Measurements from ENCODE around the gene FMC1.
"Not testable (repeated sequence)": the region's sequence is repeated elsewhere in the genome, so short reads cannot be mapped to it uniquely, and the experiment has no call there.

The FMC1 gene

DNA sequence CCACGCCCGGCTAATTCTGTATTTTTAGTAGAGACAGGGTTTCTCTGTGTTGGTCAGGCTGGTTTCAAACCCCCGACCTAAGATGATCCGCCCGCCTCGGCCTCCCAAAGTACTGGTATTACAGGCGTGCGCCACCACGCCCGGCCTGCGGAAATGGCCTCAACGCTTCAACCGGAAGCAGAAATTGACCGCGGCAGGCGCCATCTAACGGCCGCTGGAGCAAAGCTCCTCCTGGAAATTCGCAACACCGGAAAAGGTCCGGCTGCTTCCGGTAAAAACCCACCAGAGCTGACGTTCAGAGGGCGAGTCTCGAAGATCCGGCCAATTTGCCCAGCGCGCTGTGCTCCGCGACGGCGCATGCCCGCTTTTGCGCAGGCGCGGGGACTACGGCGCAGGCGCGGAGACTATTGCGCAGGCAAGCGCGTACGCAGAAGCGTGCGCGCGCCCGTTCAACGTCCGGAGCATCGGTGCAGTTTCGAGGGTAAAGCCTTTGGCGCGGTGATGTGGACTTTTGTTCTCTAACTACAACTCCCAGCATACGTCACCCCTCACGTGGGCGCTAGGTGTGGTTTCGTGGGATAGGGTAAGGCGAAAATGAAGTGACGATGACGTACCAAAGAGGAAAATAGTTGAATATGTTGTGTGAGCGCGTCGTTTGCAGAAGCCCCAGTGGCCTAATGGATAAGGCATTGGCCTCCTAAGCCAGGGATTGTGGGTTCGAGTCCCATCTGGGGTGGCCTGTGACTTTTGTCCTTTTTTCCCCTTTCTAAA lies 915 bp upstream of the FMC1 start:
- DNase-seq (ENCODE audit: low read depth, low spot score) = peak; percentile 100

DNA sequence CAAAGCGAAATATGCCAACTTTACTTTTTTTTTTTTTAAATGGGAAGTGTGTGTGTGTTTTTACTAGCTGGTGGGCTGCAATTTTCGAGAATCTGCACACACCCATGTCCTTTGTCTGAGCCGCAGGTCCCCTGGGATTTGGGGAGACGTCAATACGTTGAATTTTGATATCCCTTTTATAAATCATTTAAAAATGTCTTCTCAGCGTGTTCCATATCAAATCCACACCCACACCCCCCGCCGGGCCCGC lies 404 bp upstream of the FMC1 start:
- DNase-seq (ENCODE audit: low read depth, low spot score) = no peak

DNA sequence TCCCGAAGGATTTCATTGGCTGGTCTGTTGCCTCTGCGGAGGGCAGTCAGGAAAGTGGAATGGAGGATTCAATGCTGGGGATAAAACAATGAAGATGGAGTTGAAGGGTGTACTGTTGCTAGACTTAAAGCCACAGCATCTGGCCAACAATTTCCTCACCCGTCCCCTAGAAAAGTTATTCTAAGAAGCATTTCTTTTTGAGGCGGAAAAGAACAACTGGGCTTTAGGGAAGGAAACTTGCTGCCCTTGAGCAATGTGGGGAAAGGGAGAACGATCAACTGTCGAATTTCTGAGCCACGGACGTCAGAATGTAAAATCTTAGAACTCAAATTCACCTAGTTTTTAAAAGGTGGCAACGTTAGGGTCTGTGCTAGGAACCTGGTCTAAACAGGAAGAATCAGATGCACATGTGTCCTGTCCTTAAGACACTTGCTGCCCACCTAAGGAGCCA lies 664 bp downstream of the FMC1 start:
- no peak for DNase-seq (ENCODE audit: low read depth, low spot score)

DNA sequence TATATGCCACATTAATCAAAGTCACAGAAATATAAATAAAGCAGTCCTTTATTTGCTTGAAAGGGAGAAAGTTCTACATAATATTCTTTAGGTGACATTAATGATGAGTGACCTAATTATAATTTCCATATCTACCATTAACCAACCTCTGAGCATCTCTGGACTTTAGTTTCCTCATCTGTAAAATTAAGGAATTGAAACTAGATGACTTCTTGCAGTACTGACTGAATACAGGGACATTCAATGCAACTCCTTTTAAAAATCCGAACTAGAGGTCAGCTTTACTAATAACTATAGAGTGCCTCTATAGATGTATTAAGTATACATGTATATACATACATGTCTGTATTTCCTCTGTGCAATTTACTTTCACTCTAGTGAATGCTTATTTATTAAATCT lies 3.9 kb downstream of the FMC1 start:
- DNase-seq (ENCODE audit: low read depth, low spot score) = no peak

DNA sequence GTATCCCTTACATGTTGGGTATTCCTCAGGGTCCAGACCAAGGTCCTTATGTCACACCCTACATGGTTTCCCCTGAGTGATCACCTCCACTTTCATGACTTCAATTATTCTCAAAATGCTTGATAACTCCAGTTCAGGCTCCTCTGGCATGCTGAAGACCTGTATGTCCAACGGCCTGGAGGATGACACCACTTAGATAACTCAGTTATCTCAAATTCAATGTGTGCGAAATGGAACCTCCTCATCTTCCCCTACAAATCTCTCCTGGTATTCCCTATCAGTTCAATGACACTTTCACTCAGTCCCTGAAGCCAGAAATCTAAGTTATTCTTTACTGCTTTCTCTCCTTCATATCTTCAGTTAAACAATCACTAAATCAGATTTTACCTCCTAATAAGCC lies 9.9 kb downstream of the FMC1 start:
- DNase-seq (ENCODE audit: low read depth, low spot score) = no peak

DNA sequence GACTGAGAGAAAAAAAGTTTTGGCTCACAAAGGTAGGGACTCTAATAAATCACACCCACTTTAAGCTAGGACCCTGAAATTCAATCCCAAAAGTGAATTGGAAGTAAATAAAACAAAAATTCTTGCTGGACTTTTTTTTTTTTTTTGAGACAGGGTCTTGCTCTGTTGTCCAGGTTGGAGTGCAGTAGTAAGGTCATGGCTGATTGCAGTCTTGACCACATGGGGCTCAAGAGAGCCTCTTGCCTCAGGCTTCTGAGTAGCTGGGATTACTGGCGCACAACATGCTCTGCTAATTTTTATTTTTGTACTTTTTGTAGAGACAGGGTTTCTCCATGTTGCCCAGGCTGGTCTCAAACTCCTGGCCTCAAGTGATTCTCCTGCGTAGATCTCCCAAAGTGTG lies 13.6 kb downstream of the FMC1 start:
- DNase-seq (ENCODE audit: low read depth, low spot score) = no peak

DNA sequence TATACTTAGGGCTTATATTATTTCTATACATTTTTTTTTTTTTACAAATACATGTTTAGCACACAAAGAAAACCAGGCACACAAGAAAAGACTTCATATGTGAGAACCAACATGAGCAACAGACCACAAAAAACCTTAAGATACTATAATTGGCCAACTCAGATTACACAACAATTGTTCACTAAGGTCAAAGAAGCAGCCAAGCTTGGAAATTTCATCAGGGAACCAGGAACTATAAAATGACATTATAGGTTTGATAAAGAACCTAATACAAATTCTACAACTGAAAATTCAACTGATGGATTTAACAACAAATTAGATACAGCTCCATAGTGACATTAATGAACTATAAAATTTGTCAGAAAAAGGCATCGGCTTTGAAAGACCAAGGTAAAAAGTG lies 14.2 kb downstream of the FMC1 start:
- no peak for DNase-seq (ENCODE audit: low read depth, low spot score)

DNA sequence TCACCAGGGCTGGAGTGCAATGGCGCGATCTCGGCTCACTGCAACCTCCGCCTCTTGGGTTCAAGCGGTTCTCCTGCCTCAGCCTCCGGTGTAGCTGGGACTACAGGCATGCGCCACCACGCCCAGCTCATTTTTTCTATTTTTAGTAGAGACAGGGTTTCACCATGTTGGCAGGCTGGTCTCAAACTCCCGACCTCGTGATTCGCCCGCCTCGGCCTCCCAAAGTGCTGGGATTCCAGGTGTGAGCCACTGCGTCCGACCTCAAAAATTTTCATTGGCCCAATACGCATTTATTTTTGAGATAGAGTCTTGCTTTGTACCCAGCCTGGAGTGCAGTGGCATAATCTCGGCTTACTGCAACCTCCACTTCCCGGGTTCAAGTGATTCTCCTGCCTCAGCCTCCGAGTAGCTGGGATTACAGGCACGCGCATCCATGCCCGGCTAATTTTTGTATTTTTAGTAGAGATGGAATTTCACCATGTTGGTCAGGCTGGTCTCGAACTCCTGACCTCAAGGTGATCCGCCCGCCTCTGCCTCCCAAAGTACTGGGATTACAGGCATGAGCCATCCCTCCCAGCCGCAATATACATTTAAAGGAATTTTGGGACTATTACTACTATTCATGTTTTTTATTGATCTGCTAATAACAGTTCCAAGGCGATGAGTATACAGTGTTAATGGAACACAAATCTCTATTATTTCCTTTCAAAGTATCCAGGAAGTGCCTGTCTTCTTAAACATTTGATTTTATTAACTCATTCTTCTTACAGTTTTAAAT lies 16.8 kb downstream of the FMC1 start:
- DNase-seq (ENCODE audit: low read depth, low spot score) = not testable (repeated sequence)

DNA sequence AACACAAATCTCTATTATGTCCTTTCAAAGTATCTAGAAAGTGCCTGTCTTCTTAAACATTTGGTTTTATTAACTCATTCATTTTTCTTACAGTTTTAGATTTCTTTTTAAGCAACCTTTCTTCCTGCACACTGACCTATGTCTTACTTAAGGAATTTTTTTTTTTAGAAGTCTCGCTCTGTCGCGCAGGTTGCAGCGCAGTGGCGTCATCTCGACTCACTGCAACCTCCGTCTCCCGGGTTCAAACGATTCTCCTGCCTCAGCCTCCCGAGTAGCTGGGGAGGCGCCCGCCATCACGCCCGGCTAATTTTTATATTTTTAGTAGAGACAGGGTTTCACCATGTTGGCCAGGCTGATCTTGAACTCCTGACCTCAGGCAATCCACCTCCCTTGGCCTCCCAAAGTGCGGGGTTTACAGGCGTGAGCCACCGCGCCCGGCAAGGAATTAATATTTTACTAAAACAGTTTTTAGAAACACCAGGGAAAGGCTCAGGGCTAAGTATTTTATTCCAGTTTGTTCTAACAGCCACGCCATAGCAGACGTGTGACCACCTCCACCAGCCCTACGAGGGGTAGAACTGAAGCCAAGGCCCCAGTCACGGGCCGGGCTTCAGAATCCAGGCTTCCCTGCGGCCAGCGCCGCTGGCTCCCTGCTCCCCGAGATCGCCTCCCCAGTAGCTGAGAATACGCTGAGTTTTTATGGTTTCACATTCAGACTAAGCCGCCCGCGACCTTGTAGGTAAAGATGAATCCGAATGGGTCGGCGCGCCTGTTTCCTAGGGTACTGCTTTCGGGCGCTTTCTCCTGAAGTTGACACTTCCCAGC lies 17.6 kb downstream of the FMC1 start:
- DNase-seq (ENCODE audit: low read depth, low spot score) = no peak

DNA sequence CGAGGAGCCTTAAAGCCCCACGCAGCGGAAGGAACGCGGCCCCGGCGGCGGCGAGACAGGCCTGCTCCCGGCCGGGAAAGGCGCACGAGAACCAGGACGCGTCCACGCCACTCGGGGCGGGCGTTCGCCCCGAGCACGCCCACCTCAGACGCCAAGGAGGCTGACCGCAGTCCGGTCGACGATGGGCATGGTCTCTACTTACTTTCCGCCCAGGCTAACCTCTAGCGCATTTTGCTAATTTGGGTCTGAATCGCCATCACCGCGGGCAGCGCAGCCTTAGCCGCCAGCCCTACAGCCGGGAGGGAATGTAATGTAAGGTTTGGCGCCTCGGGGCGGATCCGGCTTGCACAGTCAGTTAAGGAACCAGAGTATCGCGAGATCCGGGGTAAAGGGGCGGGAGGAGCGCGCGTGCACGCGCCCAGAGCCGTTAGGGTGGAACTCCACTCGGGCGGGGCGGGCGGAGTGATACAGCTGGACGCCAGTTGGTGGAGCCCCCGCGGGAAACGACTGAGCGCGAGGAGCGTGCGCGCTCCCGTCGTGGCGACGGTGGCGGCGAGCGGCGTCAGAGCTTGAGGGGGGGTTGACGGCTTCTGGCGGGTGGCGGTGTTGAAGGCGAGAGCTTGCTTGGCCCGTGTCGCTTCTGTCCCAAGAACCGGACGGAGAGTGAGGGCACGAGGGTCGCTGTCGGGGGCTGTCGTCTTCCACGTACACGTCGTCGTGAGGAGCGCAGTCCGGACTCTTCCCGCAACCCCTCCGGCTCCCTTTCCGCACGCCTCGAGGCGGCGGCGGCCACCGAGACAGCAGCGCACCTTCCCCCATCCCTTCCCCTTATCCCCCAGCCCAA lies 18.5 kb downstream of the FMC1 start, which contains the start of gene LUC7L2:
Gene LUC7L2 (plus strand): TSS at position 529 of the 844 bp plus-strand sequence. CDS start 368 bp downstream, outside the sequence.
- peak; percentile 97 for DNase-seq (ENCODE audit: low read depth, low spot score)

DNA sequence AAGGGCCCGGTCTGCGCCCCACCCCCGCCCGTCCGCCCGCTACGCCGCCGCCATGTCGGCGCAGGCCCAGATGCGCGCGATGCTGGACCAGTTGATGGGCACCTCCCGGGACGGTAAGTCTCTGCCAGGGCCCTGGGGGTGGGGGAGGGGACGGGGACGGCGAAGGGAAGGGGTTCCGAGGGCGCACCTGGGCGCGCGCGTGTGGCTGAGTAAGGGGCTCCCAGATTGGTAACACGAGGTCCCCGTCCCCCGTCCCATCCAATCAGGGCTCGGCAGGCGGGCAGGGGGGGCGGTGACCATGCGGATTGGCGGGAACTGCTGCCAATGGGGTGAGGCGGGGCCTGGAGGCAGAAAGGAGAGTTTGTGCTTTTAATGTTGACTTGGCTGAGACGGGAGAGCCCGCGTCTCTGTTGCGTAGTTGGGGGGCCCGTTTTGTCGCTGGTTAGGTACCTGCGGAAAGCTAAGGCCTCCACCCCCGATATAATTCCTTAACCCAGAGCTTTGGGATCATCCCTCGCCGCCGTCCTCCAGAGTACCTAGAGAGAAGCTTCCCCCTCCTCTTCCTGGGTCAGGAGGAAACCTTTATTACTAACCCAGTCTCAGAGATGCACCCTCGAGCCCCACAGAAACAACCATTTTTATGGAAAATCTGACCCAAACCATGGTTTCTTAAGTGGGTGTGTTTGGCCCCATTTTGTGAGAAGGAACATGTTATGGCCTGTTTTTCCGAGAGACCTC lies 19.2 kb downstream of the FMC1 start:
- DNase-seq (ENCODE audit: low read depth, low spot score) = peak; percentile 79

DNA sequence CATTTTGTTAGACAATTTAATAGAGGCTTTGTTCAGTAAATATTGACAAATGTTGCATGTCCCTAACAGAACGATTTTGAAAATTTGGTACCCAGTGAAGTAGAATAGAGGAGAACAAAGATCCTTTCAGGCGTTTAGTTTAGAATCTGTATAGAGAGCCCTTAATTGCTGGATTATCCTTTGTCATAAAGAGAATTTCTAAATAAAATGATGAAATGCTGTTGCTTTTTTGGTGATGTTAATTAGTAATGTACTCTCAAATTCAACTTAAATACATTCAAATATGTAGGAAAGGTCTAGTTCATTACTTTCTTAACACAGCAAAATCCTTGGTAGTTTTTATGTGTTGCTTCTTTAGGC lies 19.8 kb downstream of the FMC1 start:
- no peak for DNase-seq (ENCODE audit: low read depth, low spot score)

DNA sequence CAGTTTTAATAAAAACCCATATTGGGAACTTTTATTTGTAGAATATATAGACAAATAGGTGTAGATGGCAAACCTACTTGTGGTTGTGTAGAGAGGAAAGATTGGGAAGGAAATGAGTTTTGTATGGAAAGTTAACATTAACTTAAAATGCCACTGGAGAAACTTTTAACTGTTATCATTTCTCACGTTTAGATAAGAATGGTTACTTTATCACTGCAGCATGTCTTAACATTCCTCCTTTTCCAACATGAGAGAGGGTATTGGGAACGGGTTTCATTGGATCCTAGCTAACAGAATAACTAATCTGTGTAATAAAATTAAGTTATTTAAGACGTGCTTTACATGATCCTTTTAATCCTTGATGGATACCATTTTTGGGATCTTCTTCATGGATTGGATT lies 20.4 kb downstream of the FMC1 start:
- DNase-seq (ENCODE audit: low read depth, low spot score) = no peak

DNA sequence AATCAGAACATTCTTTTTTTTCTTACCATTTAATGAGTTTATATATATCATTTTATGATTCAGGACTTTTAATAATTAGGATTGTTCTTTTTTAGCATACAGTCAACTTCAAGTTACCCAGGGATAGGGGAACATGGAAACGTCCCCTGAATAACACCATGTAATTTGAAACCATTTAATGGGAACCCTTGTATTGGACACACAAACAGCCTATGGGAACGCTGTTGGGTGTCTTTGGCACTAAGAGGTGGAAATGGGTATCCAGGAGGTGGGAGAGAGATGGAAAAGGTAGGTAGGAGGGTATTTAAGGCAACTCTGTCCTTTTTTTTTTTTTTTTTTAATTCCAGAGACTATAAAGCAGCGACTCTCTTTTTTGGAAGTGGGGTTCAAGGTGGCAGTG lies 21.2 kb downstream of the FMC1 start:
- DNase-seq (ENCODE audit: low read depth, low spot score) = no peak

DNA sequence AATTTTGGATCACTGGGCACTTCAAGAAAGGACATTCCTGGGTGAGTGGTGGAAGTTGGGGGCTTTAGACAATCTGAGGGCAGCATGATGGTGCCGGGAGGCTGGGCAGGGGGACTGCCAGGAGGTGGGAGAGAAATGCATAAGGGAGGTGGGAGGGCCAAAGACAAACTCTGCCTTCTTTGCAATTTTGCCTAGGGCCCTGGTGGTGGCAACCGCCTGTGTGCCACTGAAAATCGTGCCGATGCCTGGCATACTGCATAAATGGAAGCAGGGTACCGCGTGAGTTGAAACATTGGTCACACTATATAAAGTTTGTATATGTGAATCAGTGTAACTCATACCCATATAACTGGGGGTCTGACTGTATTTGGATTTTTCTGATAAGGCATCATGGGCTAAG lies 21.8 kb downstream of the FMC1 start:
- no peak for DNase-seq (ENCODE audit: low read depth, low spot score)

DNA sequence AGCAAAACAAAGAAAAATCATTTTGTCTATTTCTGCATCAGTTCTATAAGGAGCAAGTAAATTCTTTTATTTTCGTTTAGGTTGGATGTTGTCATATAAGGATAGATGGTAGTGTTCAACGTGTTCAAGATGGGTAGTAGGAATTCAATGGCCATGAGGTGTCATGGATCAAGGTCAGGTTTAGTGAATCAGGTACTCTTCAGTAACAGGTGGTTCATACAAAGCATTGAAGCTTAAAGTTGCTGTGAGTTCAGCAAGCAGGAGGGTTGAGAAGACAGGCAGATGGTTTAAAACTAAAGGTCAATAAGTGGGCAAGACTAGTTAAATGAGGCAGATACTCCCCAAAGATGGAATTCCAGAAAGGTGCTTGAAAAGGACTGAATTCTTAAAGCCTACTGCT lies 24.2 kb downstream of the FMC1 start:
- DNase-seq (ENCODE audit: low read depth, low spot score) = no peak

DNA sequence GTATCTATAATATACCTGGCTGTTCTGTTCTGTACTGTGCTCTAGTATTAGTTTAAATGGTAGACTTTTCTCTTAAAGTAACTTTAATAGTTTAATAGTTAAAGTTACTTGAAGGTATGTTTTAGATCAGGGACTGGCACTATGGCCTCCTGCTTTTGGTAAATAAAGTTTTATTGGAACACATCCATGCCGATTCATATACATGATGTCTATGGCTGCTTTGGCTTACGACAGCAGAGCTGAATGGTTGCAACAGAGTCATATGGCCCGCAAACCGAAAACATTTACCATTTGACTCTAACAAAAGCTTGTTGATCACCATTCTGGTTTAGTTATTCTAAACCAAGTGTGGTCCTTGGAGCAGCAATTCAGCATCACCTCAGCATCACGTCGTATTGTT lies 25.3 kb downstream of the FMC1 start:
- DNase-seq (ENCODE audit: low read depth, low spot score) = no peak

DNA sequence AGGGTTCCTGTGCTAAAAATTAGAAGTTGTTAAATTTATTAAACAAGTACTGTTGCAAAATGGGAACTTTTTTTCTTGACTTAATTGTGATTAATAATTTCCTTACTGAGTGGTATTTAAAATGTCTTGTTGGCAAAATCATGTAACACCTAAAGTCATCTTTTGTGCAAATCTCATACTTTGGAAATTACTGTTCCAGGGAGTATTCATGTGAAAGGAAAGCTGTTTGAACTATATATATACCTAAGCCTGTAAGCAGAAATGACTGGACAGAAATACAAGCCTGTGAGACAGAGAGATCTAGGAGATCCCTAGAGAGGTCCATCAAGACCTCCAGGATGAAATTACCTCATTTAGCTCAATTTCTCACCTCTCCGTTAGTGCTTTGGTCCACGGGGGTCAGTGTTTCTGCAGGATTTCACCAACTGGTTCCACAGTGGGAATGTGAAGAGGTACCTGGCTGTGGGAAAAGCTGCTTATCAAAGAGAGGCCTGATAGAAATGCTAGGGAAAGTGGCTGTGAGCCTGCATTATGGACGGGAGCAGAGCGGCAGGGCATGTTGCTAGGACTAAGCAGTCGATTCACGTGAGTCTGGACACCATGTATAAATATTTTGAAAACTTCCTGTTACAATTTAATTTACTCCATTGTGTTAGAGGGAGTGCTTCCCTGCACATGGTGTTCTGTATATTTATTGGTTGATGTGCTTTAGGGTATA lies 26.5 kb downstream of the FMC1 start:
- DNase-seq (ENCODE audit: low read depth, low spot score) = no peak

DNA sequence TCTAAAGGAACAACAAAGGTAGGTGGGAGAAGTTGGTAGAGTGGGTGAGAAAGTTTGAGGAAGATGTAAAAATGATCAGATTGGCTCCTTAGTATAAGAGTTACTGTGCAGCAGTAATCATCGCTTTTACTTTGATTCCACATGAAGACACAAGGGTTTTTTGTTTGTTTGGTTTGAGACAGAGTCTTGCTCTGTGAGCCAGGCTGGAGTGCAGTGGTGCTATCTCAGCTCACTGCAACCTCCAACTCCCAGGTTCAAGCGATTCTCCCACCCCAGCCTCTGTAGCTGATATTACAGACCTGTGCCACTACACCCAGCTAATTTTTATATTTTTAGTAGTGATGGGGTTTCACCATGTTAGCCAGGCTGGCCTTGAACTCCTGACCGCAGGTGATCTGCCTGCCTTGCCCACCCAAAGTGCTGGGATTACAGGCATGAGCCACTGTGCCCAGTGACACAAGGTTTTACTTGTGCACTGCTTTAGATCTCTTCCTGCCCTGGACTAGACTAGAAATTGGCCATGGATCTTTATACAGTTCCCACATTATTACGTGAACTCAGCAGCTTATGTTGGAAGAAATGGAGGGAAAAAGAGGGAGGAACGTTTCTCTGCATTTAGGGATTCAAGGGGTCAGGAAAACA lies 29.3 kb downstream of the FMC1 start:
- DNase-seq (ENCODE audit: low read depth, low spot score) = no peak

DNA sequence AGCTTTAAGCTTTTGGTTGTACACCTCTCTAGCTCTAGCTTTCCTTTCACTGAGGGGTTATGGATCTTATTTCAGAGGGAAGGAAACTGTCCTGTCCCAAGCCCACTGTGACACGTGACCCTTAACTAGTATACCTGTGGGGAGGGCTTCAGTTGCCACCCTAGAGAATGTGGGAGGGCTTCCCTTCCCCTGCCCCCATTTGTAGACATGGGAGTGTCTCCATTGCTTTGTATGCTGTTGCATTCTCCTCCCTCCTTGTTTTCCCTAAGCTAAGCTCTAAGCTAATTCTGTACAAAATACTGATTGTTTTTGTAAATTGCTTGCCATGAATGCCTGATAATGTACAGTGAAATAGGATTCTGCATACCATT lies 29.8 kb downstream of the FMC1 start:
- DNase-seq (ENCODE audit: low read depth, low spot score) = no peak
